ENCODE measurements around the gene DYRK4.

DNA sequence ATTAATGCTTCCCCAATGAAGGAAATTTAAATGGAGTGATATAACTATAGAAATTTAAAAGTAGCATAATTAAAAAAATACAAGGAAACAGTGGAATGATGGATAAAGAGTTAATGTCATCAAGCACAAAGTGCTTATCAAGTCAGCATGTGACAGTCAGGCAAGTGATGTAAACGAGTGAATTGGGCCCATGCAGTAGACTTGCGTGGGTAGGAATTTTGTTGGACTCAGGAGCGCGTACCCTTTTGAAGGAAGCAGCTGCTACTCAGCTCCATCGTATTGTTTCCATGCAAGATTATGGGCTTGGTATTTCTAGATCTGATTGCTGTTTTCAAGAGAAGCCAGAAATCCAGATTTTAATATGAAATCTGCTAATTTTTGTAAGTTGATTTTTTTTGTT, 4.4 kb upstream of the DYRK4 start:
- TF ChIP-seq, protein P1, sequence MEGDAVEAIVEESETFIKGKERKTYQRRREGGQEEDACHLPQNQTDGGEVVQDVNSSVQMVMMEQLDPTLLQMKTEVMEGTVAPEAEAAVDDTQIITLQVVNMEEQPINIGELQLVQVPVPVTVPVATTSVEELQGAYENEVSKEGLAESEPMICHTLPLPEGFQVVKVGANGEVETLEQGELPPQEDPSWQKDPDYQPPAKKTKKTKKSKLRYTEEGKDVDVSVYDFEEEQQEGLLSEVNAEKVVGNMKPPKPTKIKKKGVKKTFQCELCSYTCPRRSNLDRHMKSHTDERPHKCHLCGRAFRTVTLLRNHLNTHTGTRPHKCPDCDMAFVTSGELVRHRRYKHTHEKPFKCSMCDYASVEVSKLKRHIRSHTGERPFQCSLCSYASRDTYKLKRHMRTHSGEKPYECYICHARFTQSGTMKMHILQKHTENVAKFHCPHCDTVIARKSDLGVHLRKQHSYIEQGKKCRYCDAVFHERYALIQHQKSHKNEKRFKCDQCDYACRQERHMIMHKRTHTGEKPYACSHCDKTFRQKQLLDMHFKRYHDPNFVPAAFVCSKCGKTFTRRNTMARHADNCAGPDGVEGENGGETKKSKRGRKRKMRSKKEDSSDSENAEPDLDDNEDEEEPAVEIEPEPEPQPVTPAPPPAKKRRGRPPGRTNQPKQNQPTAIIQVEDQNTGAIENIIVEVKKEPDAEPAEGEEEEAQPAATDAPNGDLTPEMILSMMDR (IDR thresholded peaks at IDR 0.05; ENCODE audit: low read depth, low read length, poor library complexity, severe bottlenecking), result no peak
- TF ChIP-seq EZH2phosphoT487 (IDR thresholded peaks at IDR 0.05; ENCODE audit: borderline replicate concordance, low read length), result no peak

Data from DOHH2 (cell line).